SU-DHL-6 (cell line): ENCODE data around the gene CRYZL1.

Experiments used
- H2AFZ ChIP-seq: fragments of 200-600 bp; sonication (generic); 2 replicates; pipeline ENCODE4 v1.6.1; 2014; ENCODE audit warnings: low read depth, mild to moderate bottlenecking, moderate library complexity, mixed read lengths, antibody characterized with exemption, low read length; ENCODE audit not compliant: severe bottlenecking
- H3F3A ChIP-seq: fragments of 200-600 bp; shearing (Covaris generic); 2 replicates; pipeline ENCODE4 v1.6.0; 2016; ENCODE audit warnings: antibody characterized with exemption, mild to moderate bottlenecking; ENCODE audit not compliant: insufficient read depth
- H3K27ac ChIP-seq: fragments of 200-600 bp; sonication (generic); 2 replicates; pipeline ENCODE4 v1.5.1; 2016; ENCODE audit warnings: low read depth, mild to moderate bottlenecking, low read length, moderate library complexity, mixed read lengths
- H3K27me3 ChIP-seq: fragments of 200-600 bp; sonication (generic), shearing (Covaris generic); 2 replicates; pipeline ENCODE4 v1.6.0; 2014; ENCODE audit warnings: mild to moderate bottlenecking, low read length
- H3K36me3 ChIP-seq: fragments of 200-600 bp; sonication (generic); 2 replicates; pipeline ENCODE4 v1.6.1; 2014; ENCODE audit warnings: mild to moderate bottlenecking, low read length, mixed read lengths
- H3K4me2 ChIP-seq: fragments of 300-600, 200-600 bp; shearing (Covaris generic), sonication (generic); 2 replicates; pipeline ENCODE4 v1.6.0; 2014; ENCODE audit warnings: low read length, low read depth, mild to moderate bottlenecking; ENCODE audit not compliant: poor library complexity, severe bottlenecking
- H3K4me3 ChIP-seq: fragments of 200-600 bp; sonication (generic); 2 replicates; pipeline ENCODE4 v1.5.1; 2014; ENCODE audit warnings: antibody characterized with exemption, low read length, mild to moderate bottlenecking, mixed read lengths; ENCODE audit not compliant: insufficient read depth, poor library complexity, severe bottlenecking
- H3K79me2 ChIP-seq: fragments of 200-600 bp; sonication (generic); 2 replicates; pipeline ENCODE4 v1.6.1; 2014; ENCODE audit warnings: mild to moderate bottlenecking, low read length, moderate library complexity; ENCODE audit not compliant: insufficient read depth
- H3K9ac ChIP-seq: fragments of 200-600 bp; sonication (generic); 2 replicates; pipeline ENCODE4 v1.7.0; 2014; ENCODE audit warnings: mild to moderate bottlenecking, low read length
- H3K9me2 ChIP-seq: fragments of 200-600 bp; sonication (generic); replicated peaks from 2 replicates; pipeline ENCODE4 v1.6.1; 2014; ENCODE audit warnings: low read length; ENCODE audit not compliant: insufficient read depth
- H3K9me3 ChIP-seq: fragments of 200-600 bp; sonication (generic); 2 replicates; pipeline ENCODE4 v1.6.1; 2014; ENCODE audit warnings: low read length, mixed read lengths; ENCODE audit not compliant: insufficient read depth
- H4K20me1 ChIP-seq: fragments of 200-600 bp; sonication (generic); 2 replicates; pipeline ENCODE4 v1.6.1; 2014; ENCODE audit warnings: low read depth, mild to moderate bottlenecking, antibody characterized with exemption, low read length, moderate library complexity, mixed read lengths
- CTCF ChIP-seq: fragments of 200-600 bp; sonication (generic); IDR thresholded peaks from one replicate; pipeline ENCODE4 v1.5.1; 2017; ENCODE audit warnings: antibody characterized with exemption, mild to moderate bottlenecking, low read length, moderate library complexity; ENCODE audit not compliant: insufficient read depth, poor library complexity, severe bottlenecking
- EZH2phosphoT487 ChIP-seq: fragments of 200-600 bp; sonication (generic), shearing (Covaris generic); conservative IDR thresholded peaks from 2 replicates; pipeline ENCODE4 v1.6.1; 2018; ENCODE audit warnings: mild to moderate bottlenecking, antibody characterized with exemption, low read length, moderate library complexity, mixed read lengths

Gene CRYZL1

GRCh38 chr21:33687634-33688033 is 46.1 kb upstream of the CRYZL1 start:
- no peak overlapping the region for H3K4me3 ChIP-seq
- H3K27me3 ChIP-seq, result no peaks in the 10 kb centered on the region
- H3K4me2 ChIP-seq, result no peak overlapping the region
- no peak overlapping the region for H3K9ac ChIP-seq
- H4K20me1 ChIP-seq, result no peaks in the 10 kb centered on the region; the same call in 1 of the 2 replicates
- TF ChIP-seq EZH2phosphoT487, result no peak
- TF ChIP-seq CTCF, result no peak
- H2AFZ ChIP-seq, result no peak overlapping the region
- H3K27ac ChIP-seq, result no peak overlapping the region
- no peaks in the 10 kb centered on the region for H3K79me2 ChIP-seq
- no peaks in the 10 kb centered on the region for H3K9me3 ChIP-seq
- no peaks in the 10 kb centered on the region for H3F3A ChIP-seq
- no peaks in the 10 kb centered on the region for H3K36me3 ChIP-seq
- H3K9me2 ChIP-seq, result no peaks in the 10 kb centered on the region

DNA sequence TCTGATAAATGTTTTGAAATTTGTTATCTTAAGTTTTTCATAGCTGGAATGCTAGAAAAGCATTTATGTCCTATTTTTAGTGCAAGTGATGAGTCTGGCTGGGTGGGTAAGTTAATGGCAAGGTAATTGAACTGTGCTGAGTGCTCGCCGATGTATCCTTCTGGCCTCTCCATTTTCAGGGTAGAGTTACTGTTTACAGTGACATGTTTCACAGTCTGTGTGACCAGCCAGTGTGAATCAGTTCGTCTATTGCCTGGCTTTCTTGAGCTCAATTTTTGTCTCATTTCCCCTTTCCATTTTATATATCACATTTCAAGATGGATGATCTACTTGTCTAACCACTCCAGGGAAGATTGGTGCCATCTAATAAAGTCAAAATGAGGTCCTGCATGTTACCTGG is 44.8 kb upstream of the CRYZL1 start:
- no peak overlapping the region for H3K9ac ChIP-seq
- TF ChIP-seq CTCF, result no peak
- TF ChIP-seq EZH2phosphoT487, result no peak
- no peaks in the 10 kb centered on the region for H3K79me2 ChIP-seq
- H3K27ac ChIP-seq, result no peak overlapping the region
- H2AFZ ChIP-seq, result no peak overlapping the region
- no peak overlapping the region for H3K4me3 ChIP-seq
- no peaks in the 10 kb centered on the region for H3K9me3 ChIP-seq
- no peaks in the 10 kb centered on the region for H3K9me2 ChIP-seq
- H3K27me3 ChIP-seq, result no peaks in the 10 kb centered on the region
- H3K4me2 ChIP-seq, result no peak overlapping the region
- no peaks in the 10 kb centered on the region for H3F3A ChIP-seq
- H4K20me1 ChIP-seq, result no peaks in the 10 kb centered on the region; the same call in 1 of the 2 replicates
- no peaks in the 10 kb centered on the region for H3K36me3 ChIP-seq

DNA sequence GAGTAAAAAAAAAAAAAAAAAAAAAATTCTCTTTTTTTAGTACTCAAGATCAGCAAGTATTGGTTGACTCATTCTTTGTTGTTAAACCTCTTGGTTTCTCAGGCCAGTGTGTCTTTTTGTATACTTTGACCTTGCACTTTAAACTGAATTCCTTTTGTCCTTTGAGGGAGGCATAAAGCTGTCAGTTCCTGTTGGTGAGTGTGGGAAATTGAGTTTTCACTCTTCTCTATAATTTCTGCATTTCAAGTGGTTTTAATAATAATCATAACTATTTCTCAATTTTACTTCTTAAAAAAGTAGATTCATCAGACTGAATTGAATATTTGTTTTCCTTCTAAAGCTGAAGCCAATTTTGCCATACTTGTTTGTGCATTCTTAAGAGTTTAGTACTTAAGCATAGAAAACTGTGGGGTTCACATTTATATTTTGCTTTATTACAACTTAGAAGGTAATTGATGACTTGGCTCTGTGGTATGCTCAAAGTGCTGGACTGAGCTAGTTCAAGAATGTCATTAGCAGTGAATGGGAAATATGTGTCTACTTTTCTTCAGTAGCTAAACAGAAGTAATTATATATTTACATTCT is 44.2 kb upstream of the CRYZL1 start:
- Histone ChIP-seq H3K36me3 (no peaks in the 10 kb centered on the region), H3K9me2 (no peaks in the 10 kb centered on the region), H3K27me3 (no peaks in the 10 kb centered on the region), H3K9ac (no peak overlapping the region), H3K9me3 (no peaks in the 10 kb centered on the region), H3K79me2 (no peaks in the 10 kb centered on the region), H3K27ac (no peak overlapping the region), H4K20me1 (no peaks in the 10 kb centered on the region; the same call in 1 of the 2 replicates), H3K4me3 (no peak overlapping the region), H3F3A (no peaks in the 10 kb centered on the region), H2AFZ (no peak overlapping the region), H3K4me2 (no peak overlapping the region)
- TF ChIP-seq CTCF, result no peak
